ENCODE measurements around the gene ELP1.

ELP1 gene

GRCh38 chr9:108874058-108874788 lies 59.7 kb downstream of the ELP1 start:
- no peak overlapping the region for H3K27ac ChIP-seq
- no peak overlapping the region for H3K9ac ChIP-seq
- no peaks in the 10 kb centered on the region for H4K20me1 ChIP-seq
- H3K9me3 ChIP-seq (replicated peaks in 1 of 11) = peaks cover 12 to 22% (median 15%) of the 10 kb centered on the region in 11 experiments
- H3K36me3 ChIP-seq = peaks cover 93 to 100% (median 99%) of the 10 kb centered on the region in 11 experiments
- H3K4me2 ChIP-seq = no peak overlapping the region
- H3K4me3 ChIP-seq = no peak overlapping the region
- no peaks in the 10 kb centered on the region for H3K27me3 ChIP-seq
- no peak for TF ChIP-seq Cebpa-rat (IDR thresholded peaks at IDR 0.05)
- H3K4me1 ChIP-seq = no peaks in the 10 kb centered on the region

GRCh38 chr9:108869092-108869725 lies 64.7 kb downstream of the ELP1 start:
- Histone ChIP-seq H3K27ac (no peak overlapping the region), H4K20me1 (no peaks in the 10 kb centered on the region), H3K4me2 (no peak overlapping the region), H3K4me1 (no peaks in the 10 kb centered on the region), H3K9me3 (replicated peaks in 1 of 11) (peaks cover 12 to 22% (median 15%) of the 10 kb centered on the region in 11 experiments), H3K36me3 (peaks cover 49 to 70% (median 60%) of the 10 kb centered on the region in 11 experiments), H3K9ac (no peak overlapping the region), H3K27me3 (no peaks in the 10 kb centered on the region), H3K4me3 (no peak overlapping the region)
- no peak for TF ChIP-seq Cebpa-rat (IDR thresholded peaks at IDR 0.05)

- Histone ChIP-seq H3K4me3 (no peak overlapping the region), H3K4me2 (no peak overlapping the region), H3K9ac (no peak overlapping the region), H3K9me3 (replicated peaks in 1 of 11) (peaks cover 12 to 19% (median 15%) of the 10 kb centered on the region in 11 experiments), H3K4me1 (no peaks in the 10 kb centered on the region), H3K27me3 (no peaks in the 10 kb centered on the region), H3K27ac (no peak overlapping the region), H3K36me3 (peaks cover 35 to 56% (median 47%) of the 10 kb centered on the region in 11 experiments), H4K20me1 (no peaks in the 10 kb centered on the region)
- TF ChIP-seq Cebpa-rat (IDR thresholded peaks at IDR 0.05) = no peak
Measured at GRCh38 chr9:108867829-108868228, 66.1 kb downstream of the ELP1 start.

GRCh38 chr9:108867116-108867515 lies 66.8 kb downstream of the ELP1 start:
- Histone ChIP-seq H3K4me2 (no peak overlapping the region), H3K36me3 (peaks cover 29 to 49% (median 41%) of the 10 kb centered on the region in 11 experiments), H3K27me3 (no peaks in the 10 kb centered on the region), H3K4me3 (no peak overlapping the region), H4K20me1 (no peaks in the 10 kb centered on the region), H3K4me1 (no peaks in the 10 kb centered on the region), H3K9me3 (replicated peaks in 1 of 11) (peaks cover 10 to 22% (median 12%) of the 10 kb centered on the region in 11 experiments), H3K27ac (no peak overlapping the region), H3K9ac (no peak overlapping the region)
- TF ChIP-seq Cebpa-rat (IDR thresholded peaks at IDR 0.05) = no peak

- Histone ChIP-seq H3K27ac (no peak overlapping the region), H3K4me3 (no peak overlapping the region), H3K9me3 (replicated peaks in 1 of 11) (peaks cover 0 to 11% (median under 1%) of the 10 kb centered on the region in 11 experiments; a peak in 11 of 22 replicates), H3K4me2 (no peak overlapping the region), H3K9ac (no peak overlapping the region), H3K36me3 (peaks cover 18 to 38% (median 30%) of the 10 kb centered on the region in 11 experiments), H3K27me3 (no peaks in the 10 kb centered on the region), H4K20me1 (no peaks in the 10 kb centered on the region), H3K4me1 (no peaks in the 10 kb centered on the region)
- no peak for TF ChIP-seq Cebpa-rat (IDR thresholded peaks at IDR 0.05)
Measured at GRCh38 chr9:108866001-108866420, 67.9 kb downstream of the ELP1 start.

- no peak overlapping the region for H3K4me2 ChIP-seq
- no peak overlapping the region for H3K4me3 ChIP-seq
- H3K4me1 ChIP-seq = peaks cover 0 to 3% (median 0%) of the 10 kb centered on the region in 10 experiments; a peak in 1 of 20 replicates
- H4K20me1 ChIP-seq = no peaks in the 10 kb centered on the region
- 0 out of 22 replicates have a peak, but pooled peaks cover 0 to 9% (median 0%) of the 10 kb centered on the region in 11 experiments for H3K9me3 ChIP-seq (replicated peaks in 1 of 11)
- H3K27ac ChIP-seq = no peak overlapping the region
- TF ChIP-seq Cebpa-rat (IDR thresholded peaks at IDR 0.05) = no peak
- H3K9ac ChIP-seq = no peak overlapping the region
- H3K27me3 ChIP-seq = no peaks in the 10 kb centered on the region
- H3K36me3 ChIP-seq = peaks cover 8 to 28% (median 20%) of the 10 kb centered on the region in 11 experiments; a peak in 20 of 22 replicates
Measured at GRCh38 chr9:108865037-108865436, 68.9 kb downstream of the ELP1 start.

GRCh38 chr9:108864446-108864845 lies 69.5 kb downstream of the ELP1 start:
- no peak overlapping the region for H3K4me3 ChIP-seq
- peaks cover 0 to 3% (median 0%) of the 10 kb centered on the region in 10 experiments; a peak in 2 of 20 replicates for H3K4me1 ChIP-seq
- H3K4me2 ChIP-seq = no peak overlapping the region
- H3K9me3 ChIP-seq (replicated peaks in 1 of 11) = 0 out of 22 replicates have a peak, but pooled peaks cover 0 to 9% (median 0%) of the 10 kb centered on the region in 11 experiments
- no peak overlapping the region for H3K27ac ChIP-seq
- TF ChIP-seq Cebpa-rat (IDR thresholded peaks at IDR 0.05) = no peak
- H3K9ac ChIP-seq = no peak overlapping the region
- H3K36me3 ChIP-seq = peaks cover 4 to 22% (median 14%) of the 10 kb centered on the region in 11 experiments; a peak in 18 of 22 replicates
- no peaks in the 10 kb centered on the region for H4K20me1 ChIP-seq
- no peaks in the 10 kb centered on the region for H3K27me3 ChIP-seq

- peaks cover 0 to 3% (median 0%) of the 10 kb centered on the region in 10 experiments; a peak in 2 of 20 replicates for H3K4me1 ChIP-seq
- no peaks in the 10 kb centered on the region for H4K20me1 ChIP-seq
- no peak overlapping the region for H3K4me3 ChIP-seq
- no peaks in the 10 kb centered on the region for H3K27me3 ChIP-seq
- peaks cover 3 to 16% (median 8%) of the 10 kb centered on the region in 11 experiments; a peak in 17 of 22 replicates for H3K36me3 ChIP-seq
- no peak overlapping the region for H3K27ac ChIP-seq
- no peak overlapping the region for H3K9ac ChIP-seq
- H3K4me2 ChIP-seq = no peak overlapping the region
- H3K9me3 ChIP-seq (replicated peaks in 1 of 11) = 0 out of 22 replicates have a peak, but pooled peaks cover 0 to 9% (median 0%) of the 10 kb centered on the region in 11 experiments
- TF ChIP-seq Cebpa-rat (IDR thresholded peaks at IDR 0.05) = no peak
Measured at GRCh38 chr9:108863891-108864290, 70.0 kb downstream of the ELP1 start.

- no peak for TF ChIP-seq Cebpa-rat (IDR thresholded peaks at IDR 0.05)
- Histone ChIP-seq H3K36me3 (no peaks in the 10 kb centered on the region; a peak in 2 of 22 replicates), H3K27ac (no peak within 1 kb of the TSS), H3K4me2 (no peak within 1 kb of the TSS), H3K4me1 (peaks cover 0 to 3% (median 0%) of the 10 kb centered on the region in 10 experiments; a peak in 2 of 20 replicates), H3K27me3 (no peaks in the 10 kb centered on the region), H4K20me1 (no peaks in the 10 kb centered on the region), H3K4me3 (no peak within 1 kb of the TSS), H3K9me3 (replicated peaks in 1 of 11) (0 out of 22 replicates have a peak, but pooled peaks cover 0 to 9% (median 0%) of the 10 kb centered on the region in 11 experiments), H3K9ac (no peak within 1 kb of the TSS)
Measured at GRCh38 chr9:108861997-108862396, 71.9 kb downstream of the ELP1 start, which contains the start of gene ACTL7A. Gene ACTL7A (plus strand): TSS chr9:108862266. CDS start chr9:108862323, 57 bp downstream.
